Mononuclear cell (primary cell): ENCODE measurements around the gene PCDHGA12. TPM values are rescaled to one million over a fixed set of nuclear protein-coding genes. Genes with fewer than 3 reads are reported as not detected.
"Not testable (repeated sequence)": the region's sequence is repeated elsewhere in the genome, so short reads cannot be mapped to it uniquely, and the experiment has no call there.

Source experiments
- H3K27me3 ChIP-seq: 2 replicates; pipeline ENCODE4 v1.6.0; 2011; ENCODE audit warnings: low read length, control low read depth; ENCODE audit not compliant: insufficient read depth
- H3K4me1 ChIP-seq: 2 replicates; pipeline ENCODE4 v1.5.1; 2011; ENCODE audit warnings: mild to moderate bottlenecking, low read length, control low read depth; ENCODE audit not compliant: insufficient read depth
- H3K4me3 ChIP-seq: 2 replicates; pipeline ENCODE4 v1.5.1; 2011; ENCODE audit warnings: mild to moderate bottlenecking, low read length, moderate library complexity
- H3K9me3 ChIP-seq: 2 replicates; pipeline ENCODE4 v1.5.1; 2011; ENCODE audit warnings: low read depth, mild to moderate bottlenecking, control low read depth, low read length
- total RNA-seq: library from RNA; depleted of rRNA; stranded (reverse); fragments of >200 nt; gene quantifications from one replicate; pipeline ENCODE4 v1.2.3, GENCODE V29; 2012

PCDHGA12 gene
- total RNA-seq, 1 donor: 0.10 TPM

DNA sequence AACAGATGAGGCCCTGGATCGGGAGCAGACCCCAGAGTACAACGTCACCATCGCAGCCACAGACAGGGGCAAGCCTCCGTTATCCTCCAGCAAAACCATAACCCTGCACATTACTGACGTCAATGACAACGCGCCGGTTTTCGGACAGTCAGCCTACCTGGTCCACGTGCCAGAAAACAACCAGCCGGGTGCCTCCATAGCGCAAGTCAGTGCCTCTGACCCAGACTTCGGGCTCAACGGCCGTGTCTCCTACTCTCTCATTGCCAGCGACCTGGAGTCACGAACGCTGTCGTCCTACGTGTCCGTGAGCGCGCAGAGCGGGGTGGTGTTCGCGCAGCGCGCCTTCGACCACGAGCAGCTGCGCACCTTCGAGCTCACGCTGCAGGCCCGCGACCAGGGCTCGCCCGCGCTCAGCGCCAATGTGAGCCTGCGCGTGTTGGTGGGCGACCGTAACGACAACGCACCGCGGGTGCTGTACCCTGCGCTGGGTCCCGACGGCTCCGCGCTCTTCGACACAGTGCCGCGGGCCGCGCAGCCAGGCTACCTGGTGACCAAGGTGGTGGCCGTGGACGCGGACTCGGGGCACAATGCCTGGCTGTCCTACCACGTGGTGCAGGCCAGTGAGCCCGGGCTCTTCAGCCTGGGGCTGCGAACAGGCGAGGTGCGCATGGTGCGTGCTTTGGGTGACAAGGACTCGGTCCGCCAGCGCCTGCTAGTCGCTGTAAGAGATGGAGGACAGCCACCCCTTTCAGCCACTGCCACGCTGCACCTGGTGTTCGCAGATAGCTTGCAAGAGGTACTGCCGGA is 11.0 kb upstream of the PCDHGA12 start:
- H3K4me1 ChIP-seq: peaks cover 12% of the 10 kb centered on the region
- H3K27me3 ChIP-seq: peaks cover 95% of the 10 kb centered on the region
- H3K4me3 ChIP-seq: no peak overlapping the region
- no peaks in the 10 kb centered on the region for H3K9me3 ChIP-seq

DNA sequence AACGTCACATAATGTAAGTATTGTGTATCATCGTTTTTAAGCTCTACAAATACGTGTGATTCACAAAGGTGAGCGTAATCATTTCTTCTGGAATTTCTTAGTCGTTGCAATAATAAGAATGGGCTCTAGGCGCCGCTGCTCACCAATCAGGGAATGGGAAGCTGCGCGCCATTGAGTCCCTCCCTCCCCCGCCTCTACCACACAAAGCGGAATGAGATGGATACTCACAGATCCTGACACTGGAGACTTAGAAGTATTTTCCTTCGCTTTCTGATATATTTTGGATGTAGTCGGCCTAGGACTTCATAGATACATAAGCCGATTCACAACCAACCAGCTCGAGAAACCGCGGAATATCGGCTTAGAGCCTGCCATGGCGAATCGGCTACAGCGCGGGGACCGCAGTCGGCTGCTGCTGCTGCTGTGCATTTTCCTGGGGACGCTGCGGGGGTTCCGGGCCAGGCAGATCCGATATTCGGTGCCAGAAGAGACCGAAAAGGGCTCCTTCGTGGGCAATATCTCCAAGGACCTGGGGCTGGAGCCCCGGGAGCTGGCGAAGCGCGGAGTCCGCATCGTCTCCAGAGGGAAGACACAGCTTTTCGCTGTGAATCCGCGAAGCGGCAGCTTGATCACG is 9.3 kb upstream of the PCDHGA12 start, which contains the start of gene PCDHGA11:
PCDHGA11 (plus strand) TSS at position 197 of the 634 bp plus-strand sequence; CDS start at position 374, 177 bp downstream.
- no peaks in the 10 kb centered on the region for H3K9me3 ChIP-seq
- peaks cover 97% of the 10 kb centered on the region for H3K27me3 ChIP-seq
- peaks cover 12% of the 10 kb centered on the region for H3K4me1 ChIP-seq
- H3K4me3 ChIP-seq: peak within 1 kb of the TSS; percentile 25

DNA sequence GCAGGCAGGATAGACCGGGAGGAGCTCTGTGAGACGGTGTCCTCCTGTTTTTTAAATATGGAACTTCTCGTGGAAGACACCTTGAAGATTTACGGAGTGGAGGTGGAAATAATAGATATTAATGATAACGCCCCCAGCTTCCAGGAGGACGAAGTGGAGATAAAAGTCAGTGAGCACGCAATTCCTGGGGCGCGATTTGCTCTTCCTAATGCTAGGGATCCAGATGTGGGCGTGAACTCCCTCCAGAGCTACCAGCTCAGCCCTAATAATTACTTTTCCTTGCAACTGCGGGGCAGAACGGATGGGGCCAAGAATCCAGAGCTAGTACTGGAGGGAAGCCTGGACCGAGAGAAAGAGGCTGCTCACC is 8.8 kb upstream of the PCDHGA12 start:
- Histone ChIP-seq H3K9me3 (no peaks in the 10 kb centered on the region), H3K27me3 (peaks cover 97% of the 10 kb centered on the region), H3K4me1 (peaks cover 12% of the 10 kb centered on the region), H3K4me3 (peak overlapping the region; percentile 25)

DNA sequence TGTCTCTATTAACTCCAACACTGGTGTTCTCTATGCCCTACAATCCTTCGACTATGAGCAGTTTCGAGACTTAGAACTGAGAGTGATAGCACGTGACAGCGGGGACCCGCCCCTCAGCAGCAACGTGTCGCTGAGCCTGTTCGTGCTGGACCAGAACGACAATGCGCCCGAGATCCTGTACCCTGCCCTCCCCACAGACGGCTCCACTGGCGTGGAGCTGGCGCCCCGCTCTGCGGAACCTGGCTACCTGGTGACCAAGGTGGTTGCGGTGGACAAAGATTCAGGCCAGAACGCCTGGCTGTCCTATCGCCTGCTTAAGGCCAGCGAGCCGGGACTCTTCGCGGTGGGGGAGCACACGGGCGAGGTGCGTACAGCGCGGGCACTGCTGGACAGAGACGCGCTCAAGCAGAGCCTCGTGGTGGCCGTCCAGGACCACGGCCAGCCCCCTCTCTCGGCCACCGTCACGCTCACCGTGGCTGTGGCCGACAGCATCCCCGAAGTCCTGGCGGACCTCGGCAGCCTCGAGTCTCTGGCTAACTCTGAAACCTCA is 7.5 kb upstream of the PCDHGA12 start:
- Histone ChIP-seq H3K4me1 (peaks cover 8% of the 10 kb centered on the region), H3K9me3 (no peaks in the 10 kb centered on the region), H3K27me3 (peaks cover 97% of the 10 kb centered on the region), H3K4me3 (no peak overlapping the region)

DNA sequence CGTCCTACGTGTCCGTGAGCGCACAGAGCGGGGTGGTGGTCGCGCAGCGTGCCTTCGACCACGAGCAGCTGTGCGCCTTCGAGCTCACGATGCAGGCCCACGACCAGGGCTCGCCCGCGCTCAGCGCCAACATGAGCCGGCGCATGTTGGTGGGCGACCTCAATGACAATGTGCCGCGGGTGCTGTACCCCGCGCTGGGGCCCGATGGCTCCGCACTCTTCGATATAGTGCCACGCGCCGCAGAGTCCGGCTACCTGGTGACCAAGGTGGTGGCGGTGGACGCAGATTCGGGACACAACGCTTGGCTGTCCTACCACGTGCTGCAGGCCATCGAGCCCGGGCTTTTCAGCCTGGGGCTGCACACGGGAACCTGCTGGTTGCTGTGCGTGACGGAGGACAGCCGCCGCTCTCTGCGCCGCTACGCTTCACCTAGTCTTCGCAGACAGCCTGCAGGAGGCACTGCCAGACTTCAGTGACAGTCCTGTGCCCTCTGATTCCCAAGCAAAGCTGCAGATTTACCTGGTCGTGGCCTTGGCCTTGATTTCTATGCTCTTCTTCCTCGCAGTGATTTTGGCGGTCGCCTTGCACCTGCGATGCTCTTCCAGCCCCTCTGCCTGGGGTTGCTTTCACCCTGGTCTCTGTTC is 2.4 kb upstream of the PCDHGA12 start:
- Histone ChIP-seq H3K9me3 (no peaks in the 10 kb centered on the region), H3K4me1 (peaks cover 12% of the 10 kb centered on the region), H3K27me3 (peaks cover 92% of the 10 kb centered on the region), H3K4me3 (no peak overlapping the region)

DNA sequence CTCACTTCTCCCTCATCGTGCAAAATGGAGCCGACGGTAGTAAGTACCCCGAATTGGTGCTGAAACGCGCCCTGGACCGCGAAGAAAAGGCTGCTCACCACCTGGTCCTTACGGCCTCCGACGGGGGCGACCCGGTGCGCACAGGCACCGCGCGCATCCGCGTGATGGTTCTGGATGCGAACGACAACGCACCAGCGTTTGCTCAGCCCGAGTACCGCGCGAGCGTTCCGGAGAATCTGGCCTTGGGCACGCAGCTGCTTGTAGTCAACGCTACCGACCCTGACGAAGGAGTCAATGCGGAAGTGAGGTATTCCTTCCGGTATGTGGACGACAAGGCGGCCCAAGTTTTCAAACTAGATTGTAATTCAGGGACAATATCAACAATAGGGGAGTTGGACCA is 979 bp downstream of the PCDHGA12 start:
- Histone ChIP-seq H3K27me3 (peaks cover 88% of the 10 kb centered on the region), H3K9me3 (no peaks in the 10 kb centered on the region), H3K4me1 (peaks cover 12% of the 10 kb centered on the region), H3K4me3 (no peak overlapping the region)

DNA sequence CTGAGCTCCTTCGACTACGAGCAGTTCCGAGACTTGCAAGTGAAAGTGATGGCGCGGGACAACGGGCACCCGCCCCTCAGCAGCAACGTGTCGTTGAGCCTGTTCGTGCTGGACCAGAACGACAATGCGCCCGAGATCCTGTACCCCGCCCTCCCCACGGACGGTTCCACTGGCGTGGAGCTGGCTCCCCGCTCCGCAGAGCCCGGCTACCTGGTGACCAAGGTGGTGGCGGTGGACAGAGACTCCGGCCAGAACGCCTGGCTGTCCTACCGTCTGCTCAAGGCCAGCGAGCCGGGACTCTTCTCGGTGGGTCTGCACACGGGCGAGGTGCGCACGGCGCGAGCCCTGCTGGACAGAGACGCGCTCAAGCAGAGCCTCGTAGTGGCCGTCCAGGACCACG is 2.0 kb downstream of the PCDHGA12 start:
- H3K9me3 ChIP-seq: not testable (repeated sequence)

DNA sequence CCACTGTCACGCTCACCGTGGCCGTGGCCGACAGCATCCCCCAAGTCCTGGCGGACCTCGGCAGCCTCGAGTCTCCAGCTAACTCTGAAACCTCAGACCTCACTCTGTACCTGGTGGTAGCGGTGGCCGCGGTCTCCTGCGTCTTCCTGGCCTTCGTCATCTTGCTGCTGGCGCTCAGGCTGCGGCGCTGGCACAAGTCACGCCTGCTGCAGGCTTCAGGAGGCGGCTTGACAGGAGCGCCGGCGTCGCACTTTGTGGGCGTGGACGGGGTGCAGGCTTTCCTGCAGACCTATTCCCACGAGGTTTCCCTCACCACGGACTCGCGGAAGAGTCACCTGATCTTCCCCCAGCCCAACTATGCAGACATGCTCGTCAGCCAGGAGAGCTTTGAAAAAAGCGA is 2.4 kb downstream of the PCDHGA12 start:
- not testable (repeated sequence) for H3K4me3 ChIP-seq, H3K9me3 ChIP-seq
- peaks cover 12% of the 10 kb centered on the region for H3K4me1 ChIP-seq
- H3K27me3 ChIP-seq: peaks cover 85% of the 10 kb centered on the region

More for the DNA sequence above, 2.0 kb downstream of the PCDHGA12 start:
- Histone ChIP-seq H3K4me1 (peaks cover 12% of the 10 kb centered on the region), H3K27me3 (peaks cover 88% of the 10 kb centered on the region)
- not testable (repeated sequence) for H3K4me3 ChIP-seq

DNA sequence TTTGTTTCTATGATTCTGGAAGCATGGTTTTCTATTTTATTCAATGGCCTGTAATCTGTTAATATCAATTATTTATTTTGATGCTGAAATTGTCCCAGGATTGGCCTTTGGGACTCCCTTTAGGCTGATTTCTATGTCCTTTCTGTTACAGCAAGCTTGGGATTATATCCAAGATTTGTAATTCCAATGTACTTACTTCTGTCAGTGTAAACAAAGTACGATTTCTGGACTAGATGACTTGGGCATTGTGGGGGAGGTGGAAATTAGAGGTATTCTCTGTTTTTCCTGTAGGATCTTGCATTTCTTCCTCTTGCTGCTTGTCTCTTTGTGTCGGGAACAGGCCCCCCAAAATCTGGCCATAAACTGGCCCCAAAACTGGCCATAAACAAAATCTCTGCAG is 3.7 kb downstream of the PCDHGA12 start:
- Histone ChIP-seq H3K4me3 (no peak overlapping the region), H3K27me3 (peaks cover 75% of the 10 kb centered on the region)

DNA sequence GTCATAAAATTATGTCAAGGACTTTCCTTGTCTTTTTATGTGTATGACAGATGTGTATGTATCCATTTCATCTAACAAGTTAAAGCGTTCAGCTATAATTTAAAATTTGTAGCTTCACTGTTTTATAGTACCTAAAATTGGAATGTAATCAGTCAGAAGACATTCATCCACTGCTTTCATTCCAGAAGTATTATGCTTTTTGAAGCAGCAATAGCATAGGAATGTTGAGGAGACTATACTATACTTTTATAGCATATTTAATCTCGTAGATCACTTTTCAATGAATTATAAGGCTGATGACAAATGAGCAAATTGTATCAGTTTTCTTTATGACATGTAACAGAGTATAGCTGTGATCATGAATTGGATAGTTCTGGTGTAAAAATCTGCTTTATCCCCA is 6.9 kb downstream of the PCDHGA12 start:
- H3K27me3 ChIP-seq: peaks cover 50% of the 10 kb centered on the region
- H3K4me3 ChIP-seq: no peak overlapping the region
- H3K4me1 ChIP-seq: no peaks in the 10 kb centered on the region
- H3K9me3 ChIP-seq: no peaks in the 10 kb centered on the region

More for the DNA sequence above, 3.7 kb downstream of the PCDHGA12 start:
- H3K4me1 ChIP-seq: peaks cover 12% of the 10 kb centered on the region
- H3K9me3 ChIP-seq: no peaks in the 10 kb centered on the region

DNA sequence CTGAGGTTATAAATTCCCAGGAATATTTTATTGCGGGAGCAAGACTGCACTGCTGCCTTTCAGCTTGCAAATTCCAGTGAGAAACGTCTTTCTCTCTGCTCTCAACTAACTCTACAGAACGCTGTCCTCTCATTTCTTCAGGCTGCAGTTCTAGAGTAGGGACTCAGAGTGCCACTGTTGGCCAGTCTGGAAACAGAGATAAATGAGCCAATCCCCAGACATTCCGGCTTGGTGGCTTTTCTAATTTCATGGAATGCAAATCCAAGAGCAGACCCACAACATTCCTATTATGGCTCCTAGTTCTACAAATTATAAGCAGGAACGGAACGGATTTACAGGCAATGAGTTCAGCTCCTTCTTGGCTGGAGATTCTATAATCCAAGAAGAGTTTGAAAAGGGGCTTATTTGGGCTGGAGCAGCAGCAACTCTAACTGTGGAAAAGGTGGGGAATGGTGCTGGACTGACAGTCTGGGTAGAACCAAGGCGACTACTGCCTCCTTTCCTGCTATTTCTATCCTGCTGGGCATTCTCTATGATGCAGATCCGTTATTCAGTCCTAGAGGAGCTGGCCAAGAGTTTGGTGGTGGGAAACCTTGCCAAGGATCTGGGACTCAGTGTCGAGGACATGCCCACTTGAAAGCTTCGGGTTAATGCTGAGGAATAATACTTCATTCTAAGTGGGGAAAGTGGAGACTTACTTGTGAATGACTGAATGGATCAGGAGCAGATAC is 9.3 kb downstream of the PCDHGA12 start:
- Histone ChIP-seq H3K4me1 (no peaks in the 10 kb centered on the region), H3K9me3 (no peaks in the 10 kb centered on the region)

DNA sequence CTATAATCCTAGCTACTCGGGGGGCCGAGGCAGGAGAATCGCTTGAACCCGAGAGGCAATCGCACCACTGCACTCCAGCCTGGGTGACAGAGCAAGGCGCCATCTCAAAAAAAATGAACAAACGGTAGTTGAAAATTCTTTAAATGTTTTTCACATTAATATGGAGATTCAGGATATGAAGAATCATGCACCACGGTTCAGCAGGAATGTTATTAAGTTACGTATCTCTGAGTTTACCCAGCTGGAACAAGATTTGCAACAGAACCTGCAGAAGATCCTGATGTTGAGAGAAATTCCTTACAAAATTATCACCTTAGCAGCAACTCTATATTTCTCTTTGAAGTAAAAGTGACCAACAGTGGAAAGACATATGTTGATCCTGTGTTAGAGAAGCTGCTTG is 10.0 kb downstream of the PCDHGA12 start:
- Histone ChIP-seq H3K9me3 (no peaks in the 10 kb centered on the region), H3K4me3 (no peak overlapping the region), H3K4me1 (no peaks in the 10 kb centered on the region), H3K27me3 (peaks cover 30% of the 10 kb centered on the region)

More for the DNA sequence above, 9.3 kb downstream of the PCDHGA12 start:
- peaks cover 34% of the 10 kb centered on the region for H3K27me3 ChIP-seq
- no peak overlapping the region for H3K4me3 ChIP-seq

DNA sequence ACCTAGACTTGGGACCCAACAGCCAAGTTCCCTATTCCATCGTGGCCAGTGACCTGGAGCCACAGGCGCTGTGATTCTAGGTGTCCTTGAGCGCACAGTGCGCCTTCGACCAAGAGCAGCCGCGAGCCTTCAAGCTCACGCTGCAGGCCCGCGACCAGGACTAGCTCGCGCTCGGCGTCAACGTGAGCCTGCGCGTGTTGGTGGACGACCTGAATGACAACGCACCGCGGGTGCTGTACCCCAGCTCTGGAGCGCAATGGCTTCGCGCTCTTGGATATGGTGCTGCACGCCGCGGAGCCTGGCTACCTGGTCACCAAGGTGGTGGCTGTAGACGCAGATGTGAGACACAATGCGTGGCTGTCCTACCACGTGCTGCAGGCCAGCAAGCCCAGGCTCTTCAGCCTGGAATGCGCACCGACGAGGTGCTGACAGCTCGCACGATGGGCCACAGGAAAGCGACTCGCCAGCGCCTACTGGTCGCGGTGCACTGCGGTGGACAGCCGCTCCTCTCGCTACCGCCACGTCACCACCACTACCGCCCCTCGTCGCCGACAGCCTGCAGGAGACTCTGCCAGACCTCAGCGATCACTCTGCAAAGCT is 11.4 kb downstream of the PCDHGA12 start:
- Histone ChIP-seq H3K4me3 (no peak overlapping the region), H3K9me3 (no peaks in the 10 kb centered on the region), H3K4me1 (no peaks in the 10 kb centered on the region), H3K27me3 (peaks cover 17% of the 10 kb centered on the region)

DNA sequence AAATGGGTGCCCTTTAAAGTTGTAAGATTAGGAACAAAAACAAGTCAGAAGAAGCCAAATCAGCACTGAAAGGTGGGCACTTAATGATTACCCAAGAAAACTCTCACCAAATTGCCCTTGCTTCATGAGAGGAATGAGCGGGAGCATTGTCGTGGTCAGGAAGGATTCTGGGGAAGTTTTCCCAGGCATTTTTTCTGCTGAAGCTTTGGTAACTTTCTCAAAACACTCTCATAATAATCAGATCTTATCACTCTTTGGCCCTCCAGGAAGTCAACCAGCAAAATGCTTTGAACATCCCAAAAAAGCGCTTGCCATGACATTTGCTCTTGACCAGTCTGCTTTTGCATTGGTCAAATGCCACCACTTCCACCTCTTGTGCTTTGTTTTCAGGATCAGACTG is 35.0 kb downstream of the PCDHGA12 start:
- Histone ChIP-seq H3K4me3 (no peak overlapping the region), H3K27me3 (peaks cover 3% of the 10 kb centered on the region), H3K4me1 (no peaks in the 10 kb centered on the region), H3K9me3 (no peaks in the 10 kb centered on the region)
